Activated T-helper 1 cell treated with anti-CD3 and anti-CD28 coated beads, Interleukin-2, amount 50 U/mL, for 16 hours (primary cell): ENCODE measurements around the gene ADH7.
"Not testable (repeated sequence)": the region's sequence is repeated elsewhere in the genome, so short reads cannot be mapped to it uniquely, and the experiment has no call there.

Experiments used
- DNase-seq, 2 donors: peaks; one replicate each; pipeline ENCODE4 v3.0.0-alpha.2; 2020; ENCODE audit warnings: low read depth in 1 of 2, low spot score in 1 of 2

ADH7 gene

GRCh38 chr4:99417125-99417524 is 18.0 kb downstream of the ADH7 start:
- DNase-seq: no peak

GRCh38 chr4:99415762-99416161 is 19.4 kb downstream of the ADH7 start:
- not testable (repeated sequence) for DNase-seq

GRCh38 chr4:99414902-99415301 is 20.2 kb downstream of the ADH7 start:
- not testable (repeated sequence) for DNase-seq

GRCh38 chr4:99414401-99414800 is 20.7 kb downstream of the ADH7 start:
- DNase-seq: no peak

- DNase-seq: no peak
Measured at GRCh38 chr4:99413140-99413539, 22.0 kb downstream of the ADH7 start.

GRCh38 chr4:99411041-99411440 is 24.1 kb downstream of the ADH7 start:
- DNase-seq: no peak

- DNase-seq: no peak
Measured at GRCh38 chr4:99410075-99410474, 25.1 kb downstream of the ADH7 start.

GRCh38 chr4:99408346-99408745 is 26.8 kb downstream of the ADH7 start:
- no peak for DNase-seq

GRCh38 chr4:99405433-99406115 is 29.6 kb downstream of the ADH7 start:
- DNase-seq: peak; percentile 13

- no peak for DNase-seq
Measured at GRCh38 chr4:99404595-99405287, 30.4 kb downstream of the ADH7 start.

GRCh38 chr4:99403380-99404184 is 31.6 kb downstream of the ADH7 start:
- no peak for DNase-seq

- no peak for DNase-seq
Measured at GRCh38 chr4:99402765-99403164, 32.4 kb downstream of the ADH7 start.

- DNase-seq: no peak
Measured at GRCh38 chr4:99400831-99401230, 34.3 kb downstream of the ADH7 start.

GRCh38 chr4:99399017-99399416 is 36.1 kb downstream of the ADH7 start:
- DNase-seq: no peak

GRCh38 chr4:99395595-99396364 is 39.4 kb downstream of the ADH7 start:
- DNase-seq: no peak

GRCh38 chr4:99394896-99395295 is 40.2 kb downstream of the ADH7 start:
- DNase-seq: no peak

- no peak for DNase-seq
Measured at GRCh38 chr4:99390055-99390454, 45.1 kb downstream of the ADH7 start.

GRCh38 chr4:99389606-99390005 is 45.5 kb downstream of the ADH7 start:
- no peak for DNase-seq

GRCh38 chr4:99383833-99384392 is 51.2 kb downstream of the ADH7 start:
- DNase-seq: no peak

- DNase-seq: no peak
Measured at GRCh38 chr4:99383399-99383798, 51.7 kb downstream of the ADH7 start.
